GM23338 (cell line): ENCODE measurements around the gene ANKH. TPM values are rescaled to one million over a fixed set of nuclear protein-coding genes. Genes with fewer than 3 reads are reported as not detected.

Source experiments
- ATAC-seq: fragments of 200-7000 bp; cut with Tn5 transposase; 3 replicates; pipeline ENCODE4 v1.9.1; 2020
- DNase-seq: peaks from one replicate; pipeline ENCODE4 v3.0.0-alpha.2; 2015; ENCODE audit warnings: low spot score
- H2AFZ ChIP-seq: fragments of 200-600 bp; sonication (generic); 2 replicates; pipeline ENCODE4 v1.8.0; 2016; ENCODE audit warnings: antibody characterized with exemption, mild to moderate bottlenecking, moderate library complexity
- H3F3A ChIP-seq: fragments of 200-600 bp; sonication (generic); replicated peaks from 2 replicates; pipeline ENCODE4 v1.8.0; 2017; ENCODE audit warnings: antibody characterized with exemption, mixed run types, low read depth
- H3K27ac ChIP-seq: fragments of 200-600 bp; sonication (generic); 2 replicates; pipeline ENCODE4 v1.6.1; 2016; ENCODE audit warnings: low read depth
- H3K27me3 ChIP-seq: fragments of 200-600 bp; sonication (generic); 2 replicates; pipeline ENCODE4 v1.8.0; 2016; ENCODE audit warnings: mild to moderate bottlenecking, mixed run types, moderate library complexity; ENCODE audit not compliant: insufficient read depth
- H3K36me3 ChIP-seq: fragments of 200-600 bp; sonication (generic); 2 replicates; pipeline ENCODE4 v1.8.0; 2016; ENCODE audit warnings: mild to moderate bottlenecking; ENCODE audit not compliant: insufficient read depth
- H3K4me1 ChIP-seq: fragments of 200-600 bp; sonication (generic); 2 replicates; pipeline ENCODE4 v1.8.0; 2016; ENCODE audit warnings: mild to moderate bottlenecking, moderate library complexity; ENCODE audit not compliant: insufficient read depth
- H3K4me2 ChIP-seq: fragments of 200-600 bp; sonication (generic); 2 replicates; pipeline ENCODE4 v1.7.1; 2017; ENCODE audit warnings: mixed run types
- H3K4me3 ChIP-seq: fragments of 200-600 bp; sonication (generic); 2 replicates; pipeline ENCODE4 v1.6.1; 2016; ENCODE audit warnings: mixed run types
- H3K79me2 ChIP-seq: fragments of 200-600 bp; sonication (generic); replicated peaks from 2 replicates; pipeline ENCODE4 v1.8.0; 2017; ENCODE audit warnings: mild to moderate bottlenecking; ENCODE audit not compliant: insufficient read depth
- H3K9me2 ChIP-seq: fragments of 200-600 bp; sonication (generic); 2 replicates; pipeline ENCODE4 v1.8.0; 2017; ENCODE audit not compliant: insufficient read depth
- H4K20me1 ChIP-seq: fragments of 200-600 bp; sonication (generic); replicated peaks from 2 replicates; pipeline ENCODE4 v1.8.0; 2017; ENCODE audit warnings: mild to moderate bottlenecking; ENCODE audit not compliant: insufficient read depth
- H3K27ac Mint-ChIP-seq: 2 replicates; pipeline ENCODE4 v1.8.0; 2020; ENCODE audit warnings: inconsistent platforms, mild to moderate bottlenecking, moderate library complexity, mixed read lengths
- H3K27me3 Mint-ChIP-seq: 3 replicates; pipeline ENCODE4 v1.8.0; 2022; ENCODE audit warnings: low read depth, mild to moderate bottlenecking, moderate library complexity, mixed read lengths, inconsistent platforms; ENCODE audit not compliant: insufficient read depth, poor library complexity
- H3K36me3 Mint-ChIP-seq: 3 replicates; pipeline ENCODE4 v1.8.0; 2021; ENCODE audit warnings: low read depth, mild to moderate bottlenecking, inconsistent platforms, moderate library complexity, mixed read lengths
- H3K4me1 Mint-ChIP-seq: 3 replicates; pipeline ENCODE4 v1.8.0; 2020; ENCODE audit warnings: mild to moderate bottlenecking, inconsistent platforms, mixed read lengths
- H3K4me3 Mint-ChIP-seq: 3 replicates; pipeline ENCODE4 v1.8.0; 2021; ENCODE audit warnings: moderate library complexity, mild to moderate bottlenecking, inconsistent platforms, mixed read lengths
- H3K9me3 Mint-ChIP-seq: 3 replicates; pipeline ENCODE4 v1.8.0; 2020; ENCODE audit warnings: moderate library complexity, mild to moderate bottlenecking, inconsistent platforms, mixed read lengths
- CREB1 ChIP-seq: fragments of 250-450 bp; sonication (Bioruptor Pico); IDR thresholded peaks from 2 replicates; pipeline ENCODE4 v1.5.0; 2020; ENCODE audit warnings: low read depth, mild to moderate bottlenecking, moderate library complexity
- ZNF114 ChIP-seq: fragments of 250-450 bp; sonication (Bioruptor Pico); IDR thresholded peaks from 2 replicates; pipeline ENCODE4 v1.5.0; 2020; ENCODE audit warnings: mild to moderate bottlenecking, moderate library complexity
- polyA plus RNA-seq: library from polyadenylated mRNA; unstranded; fragments of >200 nt; fragmentation: Nextera tagmentation; extraction: Ambion mirVana; gene quantifications from 2 replicates; pipeline ENCODE4 v1.2.1, GENCODE V29; 2016
- total RNA-seq: library from RNA; depleted of rRNA; stranded (reverse); fragments of >200 nt; shearing (Covaris generic); gene quantifications from 2 replicates; pipeline ENCODE4 v1.2.3, GENCODE V29; 2014
- TF ChIP-seq, protein P1 (sequence below): IDR thresholded peaks from one replicate; pipeline ENCODE4 v1.6.1; 2018; ENCODE audit warnings: antibody characterized with exemption; ENCODE audit not compliant: unreplicated experiment
- TF ChIP-seq, protein P2 (sequence below): IDR thresholded peaks from 2 replicates; pipeline ENCODE4 v1.6.1; 2016; ENCODE audit warnings: antibody characterized with exemption

ANKH gene
- total and polyA plus RNA-seq, 2 experiments from 2014 or later, result 5.0 to 6.1 TPM

DNA sequence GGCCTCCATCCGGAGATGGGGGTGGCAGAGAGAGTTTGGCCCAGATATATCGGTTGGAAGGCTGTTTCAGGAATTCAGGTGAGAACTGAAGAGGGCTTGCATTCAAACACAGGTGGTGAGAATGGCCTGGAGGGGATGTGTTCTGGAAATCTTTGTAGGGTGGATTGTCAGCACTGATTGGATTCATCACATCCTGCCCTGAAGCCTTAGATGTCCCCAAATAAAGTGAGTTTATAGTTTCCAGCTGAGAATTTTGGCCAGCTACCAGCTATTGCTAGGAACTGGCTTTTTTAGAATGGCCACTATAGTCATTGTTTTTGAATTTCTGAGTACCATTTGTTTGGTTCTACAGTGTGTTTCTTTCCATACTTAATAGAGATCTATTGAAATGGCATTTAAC is 46.1 kb upstream of the ANKH start:
- H2AFZ ChIP-seq, result no peak overlapping the region
- H3K36me3 Mint-ChIP-seq, result no peaks in the 10 kb centered on the region
- H3K36me3 ChIP-seq, result no peaks in the 10 kb centered on the region

DNA sequence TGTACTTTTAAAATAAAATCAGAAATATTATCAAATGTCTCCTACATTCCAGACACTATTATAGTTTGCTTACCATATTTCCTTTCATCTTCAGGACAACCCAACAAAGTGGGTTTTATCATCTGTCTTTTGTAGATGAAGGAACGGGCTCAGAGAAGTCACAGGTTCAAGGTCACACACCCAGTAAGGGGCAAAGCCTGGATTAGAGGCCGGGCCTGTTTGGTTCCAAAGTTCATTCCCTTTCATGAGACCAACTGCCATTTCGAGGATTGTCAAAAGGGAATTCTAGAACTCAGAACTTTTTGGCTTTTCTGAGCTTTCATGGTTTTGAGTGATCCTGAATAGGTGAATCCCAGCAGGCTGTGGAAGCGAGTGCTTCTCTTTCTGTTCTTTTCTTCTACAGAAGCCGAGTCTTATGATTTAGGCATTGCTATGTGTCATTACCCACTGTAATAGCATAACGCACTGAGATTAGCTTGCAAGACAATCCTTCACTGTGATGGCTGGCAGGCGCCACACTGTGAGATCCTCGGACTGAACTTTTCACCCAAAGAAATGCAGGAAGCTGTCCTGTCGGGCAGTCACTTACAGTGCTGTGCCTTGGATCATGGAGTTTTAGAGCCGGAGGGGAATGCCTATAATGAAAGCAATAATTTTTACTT is 43.8 kb upstream of the ANKH start:
- Mint-ChIP-seq H3K4me3 (no peak overlapping the region), H3K27me3 (no peaks in the 10 kb centered on the region), H3K27ac (no peak overlapping the region), H3K36me3 (no peaks in the 10 kb centered on the region), H3K9me3 (no peaks in the 10 kb centered on the region), H3K4me1 (peaks cover 4% of the 10 kb centered on the region; the same call in 2 of the 3 replicates)
- Histone ChIP-seq H3K4me2 (no peak overlapping the region), H3K79me2 (no peaks in the 10 kb centered on the region), H3K4me1 (no peaks in the 10 kb centered on the region), H3F3A (no peaks in the 10 kb centered on the region), H3K4me3 (no peak overlapping the region), H3K9me2 (no peaks in the 10 kb centered on the region), H3K27me3 (no peaks in the 10 kb centered on the region), H4K20me1 (no peaks in the 10 kb centered on the region), H2AFZ (no peak overlapping the region), H3K36me3 (no peaks in the 10 kb centered on the region), H3K27ac (no peak overlapping the region)
- TF ChIP-seq CREB1, result no peak
- TF ChIP-seq, protein P1, sequence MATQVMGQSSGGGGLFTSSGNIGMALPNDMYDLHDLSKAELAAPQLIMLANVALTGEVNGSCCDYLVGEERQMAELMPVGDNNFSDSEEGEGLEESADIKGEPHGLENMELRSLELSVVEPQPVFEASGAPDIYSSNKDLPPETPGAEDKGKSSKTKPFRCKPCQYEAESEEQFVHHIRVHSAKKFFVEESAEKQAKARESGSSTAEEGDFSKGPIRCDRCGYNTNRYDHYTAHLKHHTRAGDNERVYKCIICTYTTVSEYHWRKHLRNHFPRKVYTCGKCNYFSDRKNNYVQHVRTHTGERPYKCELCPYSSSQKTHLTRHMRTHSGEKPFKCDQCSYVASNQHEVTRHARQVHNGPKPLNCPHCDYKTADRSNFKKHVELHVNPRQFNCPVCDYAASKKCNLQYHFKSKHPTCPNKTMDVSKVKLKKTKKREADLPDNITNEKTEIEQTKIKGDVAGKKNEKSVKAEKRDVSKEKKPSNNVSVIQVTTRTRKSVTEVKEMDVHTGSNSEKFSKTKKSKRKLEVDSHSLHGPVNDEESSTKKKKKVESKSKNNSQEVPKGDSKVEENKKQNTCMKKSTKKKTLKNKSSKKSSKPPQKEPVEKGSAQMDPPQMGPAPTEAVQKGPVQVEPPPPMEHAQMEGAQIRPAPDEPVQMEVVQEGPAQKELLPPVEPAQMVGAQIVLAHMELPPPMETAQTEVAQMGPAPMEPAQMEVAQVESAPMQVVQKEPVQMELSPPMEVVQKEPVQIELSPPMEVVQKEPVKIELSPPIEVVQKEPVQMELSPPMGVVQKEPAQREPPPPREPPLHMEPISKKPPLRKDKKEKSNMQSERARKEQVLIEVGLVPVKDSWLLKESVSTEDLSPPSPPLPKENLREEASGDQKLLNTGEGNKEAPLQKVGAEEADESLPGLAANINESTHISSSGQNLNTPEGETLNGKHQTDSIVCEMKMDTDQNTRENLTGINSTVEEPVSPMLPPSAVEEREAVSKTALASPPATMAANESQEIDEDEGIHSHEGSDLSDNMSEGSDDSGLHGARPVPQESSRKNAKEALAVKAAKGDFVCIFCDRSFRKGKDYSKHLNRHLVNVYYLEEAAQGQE, result no peak
- DNase-seq, result no peak
- no peak for ATAC-seq

More for the DNA sequence above, 46.1 kb upstream of the ANKH start:
- Histone ChIP-seq H3F3A (no peaks in the 10 kb centered on the region), H4K20me1 (no peaks in the 10 kb centered on the region), H3K4me2 (no peak overlapping the region), H3K9me2 (no peaks in the 10 kb centered on the region), H3K27ac (no peak overlapping the region), H3K4me1 (no peaks in the 10 kb centered on the region), H3K27me3 (no peaks in the 10 kb centered on the region), H3K79me2 (no peaks in the 10 kb centered on the region), H3K4me3 (no peak overlapping the region)
- TF ChIP-seq, protein P2, sequence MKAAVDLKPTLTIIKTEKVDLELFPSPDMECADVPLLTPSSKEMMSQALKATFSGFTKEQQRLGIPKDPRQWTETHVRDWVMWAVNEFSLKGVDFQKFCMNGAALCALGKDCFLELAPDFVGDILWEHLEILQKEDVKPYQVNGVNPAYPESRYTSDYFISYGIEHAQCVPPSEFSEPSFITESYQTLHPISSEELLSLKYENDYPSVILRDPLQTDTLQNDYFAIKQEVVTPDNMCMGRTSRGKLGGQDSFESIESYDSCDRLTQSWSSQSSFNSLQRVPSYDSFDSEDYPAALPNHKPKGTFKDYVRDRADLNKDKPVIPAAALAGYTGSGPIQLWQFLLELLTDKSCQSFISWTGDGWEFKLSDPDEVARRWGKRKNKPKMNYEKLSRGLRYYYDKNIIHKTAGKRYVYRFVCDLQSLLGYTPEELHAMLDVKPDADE, result no peak
- TF ChIP-seq ZNF114, result no peak
- ATAC-seq (no peak), DNase-seq (no peak)
- no peaks in the 10 kb centered on the region for H3K9me3 Mint-ChIP-seq
- H3K27me3 Mint-ChIP-seq, result no peaks in the 10 kb centered on the region
- peaks cover 4% of the 10 kb centered on the region; the same call in 2 of the 3 replicates for H3K4me1 Mint-ChIP-seq
- no peak overlapping the region for H3K4me3 Mint-ChIP-seq
- H3K27ac Mint-ChIP-seq, result no peak overlapping the region
